ENCODE data around the gene DKK3.
A peak's percentile ranks its signal among the peaks of the same experiment; 100 is the strongest.

DKK3 gene

GRCh38 chr11:11980841-11981308 is 27.6 kb downstream of the DKK3 start:
- no peak for DNase-seq

- no peak for DNase-seq
Observed at GRCh38 chr11:11980200-11980599, 28.2 kb downstream of the DKK3 start.

- no peak for DNase-seq
Observed at GRCh38 chr11:11979488-11980117, 28.8 kb downstream of the DKK3 start.

- DNase-seq, result no peak
Observed at GRCh38 chr11:11978792-11979487, 29.5 kb downstream of the DKK3 start.

GRCh38 chr11:11978098-11978637 is 30.3 kb downstream of the DKK3 start:
- DNase-seq, result no peak

- no peak for DNase-seq
Observed at GRCh38 chr11:11977206-11977938, 31.1 kb downstream of the DKK3 start.

- DNase-seq, result no peak
Observed at GRCh38 chr11:11976481-11977127, 31.8 kb downstream of the DKK3 start.

GRCh38 chr11:11975201-11976092 is 33.0 kb downstream of the DKK3 start:
- no peak for DNase-seq

- no peak for DNase-seq
Observed at GRCh38 chr11:11973866-11974265, 34.6 kb downstream of the DKK3 start.

- no peak for DNase-seq
Observed at GRCh38 chr11:11973361-11973800, 35.0 kb downstream of the DKK3 start.

GRCh38 chr11:11972730-11973341 is 35.6 kb downstream of the DKK3 start:
- no peak for DNase-seq

- no peak for DNase-seq
Observed at GRCh38 chr11:11971906-11972547, 36.4 kb downstream of the DKK3 start.

- no peak for DNase-seq
Observed at GRCh38 chr11:11970556-11970955, 37.9 kb downstream of the DKK3 start.

GRCh38 chr11:11969380-11970215 is 38.8 kb downstream of the DKK3 start:
- DNase-seq, result no peak

- no peak for DNase-seq
Observed at GRCh38 chr11:11968511-11969280, 39.7 kb downstream of the DKK3 start.

- DNase-seq, result no peak
Observed at GRCh38 chr11:11967669-11968510, 40.5 kb downstream of the DKK3 start.

- peak; percentile 5 to 61 (median 32) for DNase-seq
Observed at GRCh38 chr11:11966826-11967668, 41.4 kb downstream of the DKK3 start.

Data from stimulated activated naive CD4-positive, alpha-beta T cell (primary cell).